HL-60 (cell line): Measurements from ENCODE around the gene MDC1.

Source experiments
- CTCF ChIP-seq: IDR thresholded peaks from one replicate; pipeline ENCODE4 v1.5.1; 2011; ENCODE audit warnings: low read length, control low read depth, inconsistent platforms; ENCODE audit not compliant: insufficient read depth
- GABPA ChIP-seq: IDR thresholded peaks from 2 replicates; pipeline ENCODE4 v1.6.1; 2012; ENCODE audit warnings: low read depth
- POLR2AphosphoS5 ChIP-seq: IDR thresholded peaks from 2 replicates; pipeline ENCODE4 v1.6.1; 2012; ENCODE audit warnings: low read depth
- REST ChIP-seq: IDR thresholded peaks from 2 replicates; pipeline ENCODE4 v1.6.1; 2012; ENCODE audit warnings: low read depth; ENCODE audit not compliant: insufficient replicate concordance
- SPI1 ChIP-seq: IDR thresholded peaks from 2 replicates; pipeline ENCODE4 v1.6.1; 2012; ENCODE audit warnings: low read depth, mild to moderate bottlenecking, borderline replicate concordance

- TF ChIP-seq CTCF (no peak), GABPA (no peak), REST (no peak), POLR2AphosphoS5 (no peak), SPI1 (no peak)
These were observed 61.4 kb downstream of the MDC1 start for GRCh38 chr6:30655743-30656094.
